ENCODE measurements around the gene PCDHGA12. TPM values are rescaled to one million over a fixed set of nuclear protein-coding genes. Genes with fewer than 3 reads are reported as not detected.
"Not testable (repeated sequence)": the region's sequence is repeated elsewhere in the genome, so short reads cannot be mapped to it uniquely, and the experiment has no call there.

PCDHGA12 gene
- total RNA-seq, 2 experiments from 2014 or later = not detected

- H3K4me3 ChIP-seq (ENCODE audit: low read length) = no peak within 1 kb of the TSS
- CTCF ChIA-PET = no interaction called here
- no peak for ATAC-seq (ENCODE audit: poor library complexity)
Measured at GRCh38 chr5:141402553-141403243, 27.6 kb upstream of the PCDHGA12 start, which contains the start of gene PCDHGA9. Gene PCDHGA9, plus strand, starts transcription at chr5:141402778. Its CDS starts 175 bp downstream, at chr5:141402953.

GRCh38 chr5:141403387-141403786, 26.9 kb upstream of the PCDHGA12 start:
- H3K4me3 ChIP-seq (ENCODE audit: low read length) = no peak overlapping the region
- H3K36me3 ChIP-seq (ENCODE audit: insufficient read depth, low read length) = no peaks in the 10 kb centered on the region
- POLR2A ChIA-PET = no interaction called here
- Mint-ChIP-seq H3K27me3 (peaks cover 82% of the 10 kb centered on the region), H3K36me3 (ENCODE audit: low read depth) (peaks cover 29% of the 10 kb centered on the region), H3K4me3 (no peak overlapping the region), H3K4me1 (ENCODE audit: low read depth) (peaks cover 7% of the 10 kb centered on the region), H3K9me3 (peaks cover 7% of the 10 kb centered on the region), H3K27ac (no peak overlapping the region)
- ATAC-seq (ENCODE audit: poor library complexity) = no peak
- H3K9me3 ChIP-seq (ENCODE audit: control insufficient read depth in 1 of 2, insufficient read depth in 1 of 2, low read length in 2 of 2) = peaks cover 49 to 51% of the 10 kb centered on the region in 2 experiments
- H3K4me1 ChIP-seq (ENCODE audit: insufficient read depth, low read length) = no peaks in the 10 kb centered on the region
- CTCF ChIA-PET = no interaction called here
- intact Hi-C loops (cut with DNase I, micrococcal nuclease) = no loop called here
- peaks cover 54 to 86% of the 10 kb centered on the region in 2 experiments for H3K27me3 ChIP-seq (ENCODE audit: control insufficient read depth in 1 of 2, insufficient read depth in 2 of 2, low read length in 2 of 2)
- TF ChIP-seq CTCF (IDR thresholded peaks at IDR 0.05) = no peak
- DNase-seq = no peak
- H3K27ac ChIP-seq (ENCODE audit: low read depth in 1 of 2, low read length in 2 of 2) = no peak overlapping the region

More at GRCh38 chr5:141402553-141403243, 27.6 kb upstream of the PCDHGA12 start, which contains the start of gene PCDHGA9:
- Mint-ChIP-seq H3K4me3 (peak within 1 kb of the TSS; percentile 77), H3K27me3 (peaks cover 77% of the 10 kb centered on the region), H3K36me3 (ENCODE audit: low read depth) (peaks cover 29% of the 10 kb centered on the region), H3K9me3 (peaks cover 5% of the 10 kb centered on the region), H3K4me1 (ENCODE audit: low read depth) (peaks cover 3% of the 10 kb centered on the region), H3K27ac (no peak within 1 kb of the TSS)
- H3K9me3 ChIP-seq (ENCODE audit: control insufficient read depth in 1 of 2, insufficient read depth in 1 of 2, low read length in 2 of 2) = peaks cover 44 to 50% of the 10 kb centered on the region in 2 experiments
- H3K36me3 ChIP-seq (ENCODE audit: insufficient read depth, low read length) = no peaks in the 10 kb centered on the region
- no peaks in the 10 kb centered on the region for H3K4me1 ChIP-seq (ENCODE audit: insufficient read depth, low read length)
- H3K27me3 ChIP-seq (ENCODE audit: control insufficient read depth in 1 of 2, insufficient read depth in 2 of 2, low read length in 2 of 2) = peaks cover 51 to 82% of the 10 kb centered on the region in 2 experiments
- intact Hi-C loops (cut with DNase I, micrococcal nuclease) = no loop called here
- POLR2A ChIA-PET = no interaction called here
- peak in 2 of 14 experiments; percentile 26 for DNase-seq
- no peak for TF ChIP-seq CTCF (IDR thresholded peaks at IDR 0.05)
- H3K27ac ChIP-seq (ENCODE audit: low read depth in 1 of 2, low read length in 2 of 2) = no peak within 1 kb of the TSS

GRCh38 chr5:141407790-141408505, 22.4 kb upstream of the PCDHGA12 start, which contains the start of gene PCDHGB6:
Gene PCDHGB6, plus strand, starts transcription at chr5:141408021. Its CDS starts 182 bp downstream, at chr5:141408203.
- POLR2A ChIA-PET = interaction anchor here (1.0 kb wide), 1 partner anchor 87 kb away, joined by 5 read pairs; the partner anchor contains the start of gene TAF7
- H3K4me3 Mint-ChIP-seq = peak within 1 kb of the TSS; percentile 56
- intact Hi-C loops (cut with DNase I, micrococcal nuclease); H3K27ac ChIP-seq (ENCODE audit: low read depth in 1 of 2, low read length in 2 of 2); H3K36me3 ChIP-seq (ENCODE audit: insufficient read depth, low read length); H3K4me1 Mint-ChIP-seq (ENCODE audit: low read depth); H3K4me1 ChIP-seq (ENCODE audit: insufficient read depth, low read length); H3K27ac Mint-ChIP-seq: not testable (repeated sequence)
- peak; percentile 59 for ATAC-seq (ENCODE audit: poor library complexity)
- CTCF ChIA-PET = interaction anchor here (0.6 to 1.4 kb wide), 12 partner anchors 8 to 156 kb away, joined by 3 to 10 read pairs (median 3); partner anchors contain the start of genes PCDHGA11 and PCDHGB7
- H3K9me3 ChIP-seq (ENCODE audit: control insufficient read depth in 1 of 2, insufficient read depth in 1 of 2, low read length in 2 of 2) = peaks cover 44 to 47% of the 10 kb centered on the region in 2 experiments
- DNase-seq = peak in 6 of 14 experiments; percentile 22 to 49 (median 42)
- H3K9me3 Mint-ChIP-seq = peaks cover 13% of the 10 kb centered on the region
- peak within 1 kb of the TSS; percentile 13 for H3K4me3 ChIP-seq (ENCODE audit: low read length)
- H3K36me3 Mint-ChIP-seq (ENCODE audit: low read depth) = peaks cover 24% of the 10 kb centered on the region
- peak; percentile 33 for TF ChIP-seq CTCF (IDR thresholded peaks at IDR 0.05)
- peaks cover 68 to 86% of the 10 kb centered on the region in 2 experiments for H3K27me3 ChIP-seq (ENCODE audit: control insufficient read depth in 1 of 2, insufficient read depth in 2 of 2, low read length in 2 of 2)
- H3K27me3 Mint-ChIP-seq = peaks cover 79% of the 10 kb centered on the region
